ENCODE data around the gene GTPBP1. TPM values are rescaled to one million over a fixed set of nuclear protein-coding genes. Genes with fewer than 3 reads are reported as not detected.

GTPBP1 gene
- total RNA-seq, 1 experiment from 2014 or later = 28.1 TPM

GRCh38 chr22:38697425-38698089 lies 8.2 kb upstream of the GTPBP1 start:
- no peaks in the 10 kb centered on the region for H3K9me3 ChIP-seq (replicated peaks)
- no peaks in the 10 kb centered on the region; the same call in 1 of the 2 replicates for H3K4me1 ChIP-seq
- H3K27me3 ChIP-seq = no peaks in the 10 kb centered on the region
- H3K4me3 ChIP-seq = no peak overlapping the region
- no peaks in the 10 kb centered on the region for H3K36me3 ChIP-seq
- no peak overlapping the region for H3K27ac ChIP-seq
- DNase-seq = no peak

GRCh38 chr22:38698407-38699094 lies 7.2 kb upstream of the GTPBP1 start:
- no peaks in the 10 kb centered on the region; the same call in 1 of the 2 replicates for H3K4me1 ChIP-seq
- H3K27ac ChIP-seq = no peak overlapping the region
- no peaks in the 10 kb centered on the region for H3K27me3 ChIP-seq
- H3K9me3 ChIP-seq (replicated peaks) = no peaks in the 10 kb centered on the region
- H3K4me3 ChIP-seq = no peak overlapping the region
- no peaks in the 10 kb centered on the region for H3K36me3 ChIP-seq
- no peak for DNase-seq

GRCh38 chr22:38699143-38699542 lies 6.6 kb upstream of the GTPBP1 start:
- Histone ChIP-seq H3K4me1 (no peaks in the 10 kb centered on the region; the same call in 1 of the 2 replicates), H3K36me3 (no peaks in the 10 kb centered on the region), H3K9me3 (replicated peaks) (no peaks in the 10 kb centered on the region), H3K4me3 (peak overlapping the region; percentile 95), H3K27me3 (no peaks in the 10 kb centered on the region), H3K27ac (no peak overlapping the region)
- no peak for DNase-seq

- peaks cover 3% of the 10 kb centered on the region; the same call in 1 of the 2 replicates for H3K4me1 ChIP-seq
- peak in 1 of 2 experiments; percentile 9 for DNase-seq
Measured at GRCh38 chr22:38699784-38700183, 6.0 kb upstream of the GTPBP1 start.

GRCh38 chr22:38700270-38700788 lies 5.4 kb upstream of the GTPBP1 start:
- H3K4me3 ChIP-seq = peak overlapping the region; percentile 95
- DNase-seq = peak; percentile 60 to 63
- no peaks in the 10 kb centered on the region for H3K9me3 ChIP-seq (replicated peaks)
- peak overlapping the region; percentile 50; the same call in 1 of the 2 replicates for H3K27ac ChIP-seq
- H3K36me3 ChIP-seq = no peaks in the 10 kb centered on the region
- H3K27me3 ChIP-seq = no peaks in the 10 kb centered on the region
- H3K4me1 ChIP-seq = peaks cover 3% of the 10 kb centered on the region; the same call in 1 of the 2 replicates

More at GRCh38 chr22:38699784-38700183, 6.0 kb upstream of the GTPBP1 start:
- H3K36me3 ChIP-seq = no peaks in the 10 kb centered on the region
- H3K4me3 ChIP-seq = peak overlapping the region; percentile 95
- H3K9me3 ChIP-seq (replicated peaks) = no peaks in the 10 kb centered on the region
- no peak overlapping the region; the same call in 1 of the 2 replicates for H3K27ac ChIP-seq
- no peaks in the 10 kb centered on the region for H3K27me3 ChIP-seq

GRCh38 chr22:38700789-38701628 lies 4.7 kb upstream of the GTPBP1 start, which contains the start of gene JOSD1:
JOSD1 (minus strand) TSS chr22:38700943; CDS start chr22:38699987, 956 bp downstream.
- Histone ChIP-seq H3K4me1 (peaks cover 3% of the 10 kb centered on the region; the same call in 1 of the 2 replicates), H3K9me3 (replicated peaks) (no peaks in the 10 kb centered on the region), H3K27me3 (no peaks in the 10 kb centered on the region), H3K36me3 (no peaks in the 10 kb centered on the region), H3K27ac (peak within 1 kb of the TSS; percentile 50; the same call in 1 of the 2 replicates), H3K4me3 (peak within 1 kb of the TSS; percentile 95)
- DNase-seq = peak; percentile 86 to 88

GRCh38 chr22:38704654-38705234 lies 1.0 kb upstream of the GTPBP1 start:
- H3K27me3 ChIP-seq = no peaks in the 10 kb centered on the region
- H3K36me3 ChIP-seq = no peaks in the 10 kb centered on the region
- H3K4me1 ChIP-seq = peaks cover 9% of the 10 kb centered on the region
- peak overlapping the region; percentile 8; the same call in 1 of the 2 replicates for H3K27ac ChIP-seq
- no peaks in the 10 kb centered on the region for H3K9me3 ChIP-seq (replicated peaks)
- DNase-seq = peak in 1 of 2 experiments; percentile 19
- peak overlapping the region; percentile 45 for H3K4me3 ChIP-seq

- H3K4me3 ChIP-seq = peak overlapping the region; percentile 77
- no peaks in the 10 kb centered on the region for H3K9me3 ChIP-seq (replicated peaks)
- no peaks in the 10 kb centered on the region; the same call in 1 of the 2 replicates for H3K36me3 ChIP-seq
- peak; percentile 43 to 48 for DNase-seq
- H3K27ac ChIP-seq = peak overlapping the region; percentile 48
- no peaks in the 10 kb centered on the region for H3K27me3 ChIP-seq
- peaks cover 9% of the 10 kb centered on the region for H3K4me1 ChIP-seq
Measured at GRCh38 chr22:38706101-38706900, 557 bp downstream of the GTPBP1 start.

GRCh38 chr22:38706901-38707195 lies 1.1 kb downstream of the GTPBP1 start:
- no peak for DNase-seq
- Histone ChIP-seq H3K4me3 (peak overlapping the region; percentile 77), H3K27me3 (no peaks in the 10 kb centered on the region), H3K36me3 (no peaks in the 10 kb centered on the region; the same call in 1 of the 2 replicates), H3K27ac (peak overlapping the region; percentile 48; the same call in 1 of the 2 replicates), H3K4me1 (peaks cover 9% of the 10 kb centered on the region), H3K9me3 (replicated peaks) (no peaks in the 10 kb centered on the region)

GRCh38 chr22:38707346-38707745 lies 1.6 kb downstream of the GTPBP1 start:
- peaks cover 9% of the 10 kb centered on the region for H3K4me1 ChIP-seq
- no peak overlapping the region for H3K27ac ChIP-seq
- H3K36me3 ChIP-seq = no peaks in the 10 kb centered on the region; the same call in 1 of the 2 replicates
- H3K27me3 ChIP-seq = no peaks in the 10 kb centered on the region
- DNase-seq = no peak
- H3K9me3 ChIP-seq (replicated peaks) = no peaks in the 10 kb centered on the region
- H3K4me3 ChIP-seq = peak overlapping the region; percentile 77

GRCh38 chr22:38707984-38708383 lies 2.2 kb downstream of the GTPBP1 start:
- H3K27me3 ChIP-seq = no peaks in the 10 kb centered on the region
- peaks cover 9% of the 10 kb centered on the region for H3K4me1 ChIP-seq
- H3K27ac ChIP-seq = no peak overlapping the region
- DNase-seq = no peak
- no peaks in the 10 kb centered on the region; the same call in 1 of the 2 replicates for H3K36me3 ChIP-seq
- H3K9me3 ChIP-seq (replicated peaks) = no peaks in the 10 kb centered on the region
- no peak overlapping the region for H3K4me3 ChIP-seq

- Histone ChIP-seq H3K4me3 (no peak overlapping the region), H3K27ac (no peak overlapping the region), H3K27me3 (no peaks in the 10 kb centered on the region), H3K9me3 (replicated peaks) (no peaks in the 10 kb centered on the region), H3K36me3 (no peaks in the 10 kb centered on the region; the same call in 1 of the 2 replicates), H3K4me1 (peaks cover 9% of the 10 kb centered on the region)
- DNase-seq = no peak
Measured at GRCh38 chr22:38709306-38709705, 3.6 kb downstream of the GTPBP1 start.

GRCh38 chr22:38710351-38710750 lies 4.6 kb downstream of the GTPBP1 start:
- no peak for DNase-seq
- H3K36me3 ChIP-seq = no peaks in the 10 kb centered on the region; the same call in 1 of the 2 replicates
- no peaks in the 10 kb centered on the region for H3K9me3 ChIP-seq (replicated peaks)
- no peak overlapping the region for H3K27ac ChIP-seq
- H3K27me3 ChIP-seq = no peaks in the 10 kb centered on the region
- H3K4me3 ChIP-seq = no peak overlapping the region
- peaks cover 6% of the 10 kb centered on the region for H3K4me1 ChIP-seq

Measured in SJCRH30 (cell line).